HL-60 (cell line): ENCODE measurements around the gene DEFB119.

ENCODE experiments used
- GABPA ChIP-seq: IDR thresholded peaks from 2 replicates; pipeline ENCODE4 v1.6.1; 2012; ENCODE audit warnings: low read depth
- POLR2AphosphoS5 ChIP-seq: IDR thresholded peaks from 2 replicates; pipeline ENCODE4 v1.6.1; 2012; ENCODE audit warnings: low read depth
- TF ChIP-seq, protein P1 (sequence below): IDR thresholded peaks from one replicate; pipeline ENCODE4 v1.5.1; 2011; ENCODE audit warnings: low read length, control low read depth, inconsistent platforms; ENCODE audit not compliant: insufficient read depth
- TF ChIP-seq, protein P2 (sequence below): IDR thresholded peaks from 2 replicates; pipeline ENCODE4 v1.6.1; 2012; ENCODE audit warnings: low read depth; ENCODE audit not compliant: insufficient replicate concordance

DNA sequence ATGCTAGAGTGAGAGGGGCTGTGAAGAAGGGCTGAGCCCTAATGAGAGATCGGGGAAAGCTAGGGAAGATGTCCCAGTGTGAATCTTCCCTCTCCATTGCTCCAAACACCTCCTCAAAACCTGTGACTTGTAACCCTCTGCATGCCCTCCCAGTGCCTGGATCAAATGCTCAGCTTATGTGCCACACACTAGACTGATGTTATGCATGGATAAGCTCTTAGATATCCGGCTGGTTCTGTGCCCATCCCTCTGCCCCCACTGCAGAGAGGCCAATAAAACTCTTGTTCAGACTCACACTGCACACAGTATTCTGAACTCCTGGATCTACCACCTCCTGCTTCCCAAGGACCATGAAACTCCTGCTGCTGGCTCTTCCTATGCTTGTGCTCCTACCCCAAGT is 22.1 kb downstream of the DEFB119 start, which contains the start of gene DEFB118:
- TF ChIP-seq, protein P1, sequence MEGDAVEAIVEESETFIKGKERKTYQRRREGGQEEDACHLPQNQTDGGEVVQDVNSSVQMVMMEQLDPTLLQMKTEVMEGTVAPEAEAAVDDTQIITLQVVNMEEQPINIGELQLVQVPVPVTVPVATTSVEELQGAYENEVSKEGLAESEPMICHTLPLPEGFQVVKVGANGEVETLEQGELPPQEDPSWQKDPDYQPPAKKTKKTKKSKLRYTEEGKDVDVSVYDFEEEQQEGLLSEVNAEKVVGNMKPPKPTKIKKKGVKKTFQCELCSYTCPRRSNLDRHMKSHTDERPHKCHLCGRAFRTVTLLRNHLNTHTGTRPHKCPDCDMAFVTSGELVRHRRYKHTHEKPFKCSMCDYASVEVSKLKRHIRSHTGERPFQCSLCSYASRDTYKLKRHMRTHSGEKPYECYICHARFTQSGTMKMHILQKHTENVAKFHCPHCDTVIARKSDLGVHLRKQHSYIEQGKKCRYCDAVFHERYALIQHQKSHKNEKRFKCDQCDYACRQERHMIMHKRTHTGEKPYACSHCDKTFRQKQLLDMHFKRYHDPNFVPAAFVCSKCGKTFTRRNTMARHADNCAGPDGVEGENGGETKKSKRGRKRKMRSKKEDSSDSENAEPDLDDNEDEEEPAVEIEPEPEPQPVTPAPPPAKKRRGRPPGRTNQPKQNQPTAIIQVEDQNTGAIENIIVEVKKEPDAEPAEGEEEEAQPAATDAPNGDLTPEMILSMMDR: no peak
- no peak for TF ChIP-seq POLR2AphosphoS5
- TF ChIP-seq GABPA: no peak
- TF ChIP-seq, protein P2, sequence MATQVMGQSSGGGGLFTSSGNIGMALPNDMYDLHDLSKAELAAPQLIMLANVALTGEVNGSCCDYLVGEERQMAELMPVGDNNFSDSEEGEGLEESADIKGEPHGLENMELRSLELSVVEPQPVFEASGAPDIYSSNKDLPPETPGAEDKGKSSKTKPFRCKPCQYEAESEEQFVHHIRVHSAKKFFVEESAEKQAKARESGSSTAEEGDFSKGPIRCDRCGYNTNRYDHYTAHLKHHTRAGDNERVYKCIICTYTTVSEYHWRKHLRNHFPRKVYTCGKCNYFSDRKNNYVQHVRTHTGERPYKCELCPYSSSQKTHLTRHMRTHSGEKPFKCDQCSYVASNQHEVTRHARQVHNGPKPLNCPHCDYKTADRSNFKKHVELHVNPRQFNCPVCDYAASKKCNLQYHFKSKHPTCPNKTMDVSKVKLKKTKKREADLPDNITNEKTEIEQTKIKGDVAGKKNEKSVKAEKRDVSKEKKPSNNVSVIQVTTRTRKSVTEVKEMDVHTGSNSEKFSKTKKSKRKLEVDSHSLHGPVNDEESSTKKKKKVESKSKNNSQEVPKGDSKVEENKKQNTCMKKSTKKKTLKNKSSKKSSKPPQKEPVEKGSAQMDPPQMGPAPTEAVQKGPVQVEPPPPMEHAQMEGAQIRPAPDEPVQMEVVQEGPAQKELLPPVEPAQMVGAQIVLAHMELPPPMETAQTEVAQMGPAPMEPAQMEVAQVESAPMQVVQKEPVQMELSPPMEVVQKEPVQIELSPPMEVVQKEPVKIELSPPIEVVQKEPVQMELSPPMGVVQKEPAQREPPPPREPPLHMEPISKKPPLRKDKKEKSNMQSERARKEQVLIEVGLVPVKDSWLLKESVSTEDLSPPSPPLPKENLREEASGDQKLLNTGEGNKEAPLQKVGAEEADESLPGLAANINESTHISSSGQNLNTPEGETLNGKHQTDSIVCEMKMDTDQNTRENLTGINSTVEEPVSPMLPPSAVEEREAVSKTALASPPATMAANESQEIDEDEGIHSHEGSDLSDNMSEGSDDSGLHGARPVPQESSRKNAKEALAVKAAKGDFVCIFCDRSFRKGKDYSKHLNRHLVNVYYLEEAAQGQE: no peak
